SH-SY5Y (cell line): Measurements from ENCODE around the gene PDRG1.

ENCODE experiments used
- GATA2 ChIP-seq: IDR thresholded peaks from 2 replicates; pipeline ENCODE4 v1.6.1; 2011; ENCODE audit warnings: mild to moderate bottlenecking, low read depth, low read length
- GATA3 ChIP-seq: IDR thresholded peaks from 2 replicates; pipeline ENCODE4 v1.6.1; 2011; ENCODE audit warnings: low read depth, mild to moderate bottlenecking, low read length, moderate library complexity

DNA sequence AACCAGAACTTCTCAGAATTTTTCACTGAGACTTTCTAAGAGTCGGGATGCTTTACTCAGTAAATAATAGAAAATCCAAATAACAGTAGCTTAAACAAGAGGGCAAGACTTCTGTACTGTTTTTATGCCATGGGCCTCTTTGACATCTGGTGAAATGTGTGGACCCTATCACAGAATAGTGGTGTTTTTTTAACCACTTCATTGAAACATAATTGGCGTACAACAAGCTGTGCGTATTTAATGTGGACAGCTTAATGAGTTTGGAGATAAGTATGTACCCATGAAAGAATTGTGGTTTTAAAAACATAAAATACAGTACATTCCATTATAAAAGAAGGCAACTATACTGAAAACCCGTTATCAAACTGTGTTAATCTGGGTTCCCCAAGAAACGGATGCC, 37.7 kb downstream of the PDRG1 start:
- TF ChIP-seq GATA3: no peak
- TF ChIP-seq GATA2: no peak
